ENCODE data around the gene TPRG1L. TPM values are rescaled to one million over a fixed set of nuclear protein-coding genes. Genes with fewer than 3 reads are reported as not detected.

The TPRG1L gene
- total and polyA plus RNA-seq, 10 of the 15 experiments (the other 5 are each of a cell fraction or from before 2014, with no cell fraction given), result 1.5 to 16.5 (median 8.0) TPM

- TF ChIP-seq BCLAF1 (IDR thresholded peaks at IDR 0.05) (no peak), GATAD2B (conservative IDR thresholded peaks at IDR 0.05; ENCODE audit: low read depth) (no peak), E4F1 (IDR thresholded peaks at IDR 0.05; ENCODE audit: borderline replicate concordance, partially characterized antibody) (peak; percentile 47), CEBPZ (IDR thresholded peaks at IDR 0.05; ENCODE audit: low read depth, low read length) (no peak), STAT3 (IDR thresholded peaks at IDR 0.05; ENCODE audit: low read depth, low read length) (no peak), MEF2B (IDR thresholded peaks at IDR 0.05; ENCODE audit: partially characterized antibody, poor library complexity, severe bottlenecking) (no peak), MTA2 (IDR thresholded peaks at IDR 0.05; ENCODE audit: low read depth) (no peak), NR2F1 (conservative IDR thresholded peaks at IDR 0.05) (0 out of 2 replicates have a peak, but pooled peaks have one; percentile 33), RAD21 (IDR thresholded peaks at IDR 0.05; ENCODE audit: insufficient read depth, low read depth, low read length) (no peak), MEF2A (IDR thresholded peaks at IDR 0.05; ENCODE audit: insufficient read depth, low read depth, low read length) (no peak), CEBPB (IDR thresholded peaks at IDR 0.05; ENCODE audit: borderline replicate concordance in 1 of 2, low read depth in 2 of 2, low read length in 2 of 2) (no peak), HDAC6 (IDR thresholded peaks at IDR 0.05; ENCODE audit: unreplicated experiment) (no peak), TCF7 (IDR thresholded peaks at IDR 0.05; ENCODE audit: borderline replicate concordance) (no peak), CBFB (IDR thresholded peaks at IDR 0.05; ENCODE audit: low read depth) (no peak), PKNOX1 (IDR thresholded peaks at IDR 0.05) (no peak), MYC (IDR thresholded peaks at IDR 0.05; ENCODE audit: insufficient read depth, insufficient read length, insufficient replicate concordance, low read length, severe bottlenecking) (no peak), RAD51 (IDR thresholded peaks at IDR 0.05) (no peak), ATF7 (IDR thresholded peaks at IDR 0.05; ENCODE audit: low read depth) (no peak; the same call in 1 of the 2 replicates)
Observed at GRCh38 chr1:3649342-3650247, 24.8 kb downstream of the TPRG1L start, which contains the start of gene WRAP73 (continued).

All from GM12878 (cell line).